ENCODE measurements around the gene GPR146. TPM values are rescaled to one million over a fixed set of nuclear protein-coding genes. Genes with fewer than 3 reads are reported as not detected.

The GPR146 gene
- total RNA-seq, 1 donor from 2014 or later: 1.7 TPM

- H3K9ac ChIP-seq (ENCODE audit: low read length): no peak overlapping the region
- Mint-ChIP-seq H3K36me3 (ENCODE audit: low read depth, unreplicated experiment) (peaks cover 7% of the 10 kb centered on the region), H3K27me3 (ENCODE audit: low read depth, unreplicated experiment) (no peaks in the 10 kb centered on the region), H3K4me1 (ENCODE audit: low read depth, unreplicated experiment) (peaks cover 4% of the 10 kb centered on the region), H3K27ac (ENCODE audit: unreplicated experiment) (no peak overlapping the region), H3K4me3 (ENCODE audit: unreplicated experiment) (no peak overlapping the region), H3K9me3 (ENCODE audit: unreplicated experiment) (peaks cover 2% of the 10 kb centered on the region)
- TF ChIP-seq EZH2 (IDR thresholded peaks at IDR 0.05; ENCODE audit: insufficient read depth, low read length): no peak
- TF ChIP-seq CTCF (IDR thresholded peaks at IDR 0.05; ENCODE audit: insufficient read depth, low read depth, low read length): no peak
- no peaks in the 10 kb centered on the region for H3K36me3 ChIP-seq (ENCODE audit: insufficient read depth, low read length)
- peaks cover 24% of the 10 kb centered on the region for H3K79me2 ChIP-seq (ENCODE audit: insufficient read depth, low read length)
- no peak overlapping the region for H3K27ac ChIP-seq (ENCODE audit: low read depth, low read length)
- H3K4me2 ChIP-seq (ENCODE audit: low read length): no peak overlapping the region
- no peaks in the 10 kb centered on the region for H3K27me3 ChIP-seq (ENCODE audit: insufficient read depth, low read length)
- no peak overlapping the region for H3K4me3 ChIP-seq (ENCODE audit: insufficient read depth, low read depth, low read length)
- DNase-seq (ENCODE audit: low read depth): no peak
- H3K9me3 ChIP-seq (ENCODE audit: insufficient read depth, low read depth, low read length): no peaks in the 10 kb centered on the region
- no peak overlapping the region for H2AFZ ChIP-seq (ENCODE audit: low read depth, low read length)
- no peak for FAIRE-seq
- H3K4me1 ChIP-seq (ENCODE audit: insufficient read depth, low read length): peaks cover 12% of the 10 kb centered on the region
- H4K20me1 ChIP-seq (ENCODE audit: insufficient read depth, low read length): peaks cover 89% of the 10 kb centered on the region
Measured at GRCh38 chr7:1103789-1104515, 59.6 kb downstream of the GPR146 start.

DNA sequence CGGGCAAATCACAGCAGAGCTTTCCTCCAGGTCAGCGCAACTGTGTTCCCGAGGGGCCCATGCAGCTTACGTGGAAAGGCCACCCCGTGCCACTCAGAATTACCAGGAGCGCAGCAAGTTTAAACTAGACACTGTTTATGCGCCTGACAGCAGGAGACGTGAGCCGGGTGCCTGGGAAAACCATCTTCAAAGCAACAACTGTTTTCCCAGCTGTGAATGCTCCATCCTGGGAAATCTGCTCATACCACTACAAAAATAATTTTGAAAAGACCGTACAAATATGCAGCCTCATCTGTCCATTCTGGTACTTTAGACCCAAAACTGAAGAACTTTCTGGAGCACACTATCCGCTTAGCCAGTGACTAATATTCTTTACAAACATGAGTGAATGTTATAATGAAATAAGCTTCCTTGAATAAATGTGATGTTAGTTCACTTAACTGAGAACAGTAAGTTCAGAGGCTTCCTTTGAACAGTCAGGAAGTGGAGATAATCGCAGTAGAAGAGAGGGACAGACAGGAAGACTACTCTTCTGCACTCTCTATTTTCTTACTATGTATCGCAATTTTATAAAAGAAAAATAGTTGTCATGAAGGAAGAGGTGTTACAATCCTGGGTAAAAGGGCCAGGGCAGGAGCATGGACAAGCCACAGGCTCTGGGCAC lies 60.3 kb downstream of the GPR146 start:
- DNase-seq (ENCODE audit: low read depth): no peak
- Histone ChIP-seq H3K27ac (ENCODE audit: low read depth, low read length) (no peak overlapping the region), H3K9ac (ENCODE audit: low read length) (no peak overlapping the region), H3K4me1 (ENCODE audit: insufficient read depth, low read length) (peaks cover 12% of the 10 kb centered on the region), H3K9me3 (ENCODE audit: insufficient read depth, low read depth, low read length) (no peaks in the 10 kb centered on the region), H3K4me3 (ENCODE audit: insufficient read depth, low read depth, low read length) (no peak overlapping the region), H3K36me3 (ENCODE audit: insufficient read depth, low read length) (no peaks in the 10 kb centered on the region), H4K20me1 (ENCODE audit: insufficient read depth, low read length) (peaks cover 85% of the 10 kb centered on the region), H2AFZ (ENCODE audit: low read depth, low read length) (no peak overlapping the region), H3K79me2 (ENCODE audit: insufficient read depth, low read length) (peaks cover 21% of the 10 kb centered on the region), H3K4me2 (ENCODE audit: low read length) (no peak overlapping the region), H3K27me3 (ENCODE audit: insufficient read depth, low read length) (no peaks in the 10 kb centered on the region)
- no peaks in the 10 kb centered on the region for H3K27me3 Mint-ChIP-seq (ENCODE audit: low read depth, unreplicated experiment)
- peaks cover 4% of the 10 kb centered on the region for H3K4me1 Mint-ChIP-seq (ENCODE audit: low read depth, unreplicated experiment)
- no peak for TF ChIP-seq CTCF (IDR thresholded peaks at IDR 0.05; ENCODE audit: insufficient read depth, low read depth, low read length)
- no peak for TF ChIP-seq EZH2 (IDR thresholded peaks at IDR 0.05; ENCODE audit: insufficient read depth, low read length)
- no peak overlapping the region for H3K27ac Mint-ChIP-seq (ENCODE audit: unreplicated experiment)
- peaks cover 9% of the 10 kb centered on the region for H3K36me3 Mint-ChIP-seq (ENCODE audit: low read depth, unreplicated experiment)
- no peak for FAIRE-seq
- H3K4me3 Mint-ChIP-seq (ENCODE audit: unreplicated experiment): no peak overlapping the region
- H3K9me3 Mint-ChIP-seq (ENCODE audit: unreplicated experiment): no peaks in the 10 kb centered on the region

DNA sequence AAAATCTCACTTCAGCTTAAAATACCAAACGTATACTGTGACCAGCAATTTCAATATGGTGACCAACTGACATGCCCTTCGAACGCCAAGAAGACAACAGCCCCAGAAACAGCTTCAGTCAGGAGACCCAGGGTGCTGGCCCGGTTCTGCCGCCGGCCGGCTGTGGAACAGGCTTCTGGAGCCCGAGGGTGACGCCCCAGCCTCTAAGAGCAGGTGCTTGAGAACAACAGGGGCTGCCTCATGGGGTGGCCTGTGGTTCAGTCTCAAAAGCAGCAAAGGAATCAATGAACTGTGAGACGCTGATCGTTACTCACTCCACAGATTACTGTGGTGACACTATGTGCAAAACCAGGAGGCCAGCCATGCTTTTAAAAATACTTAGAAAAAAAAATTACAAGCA lies 60.8 kb downstream of the GPR146 start:
- no peak overlapping the region for H3K4me3 Mint-ChIP-seq (ENCODE audit: unreplicated experiment)
- peaks cover 3% of the 10 kb centered on the region for H3K4me1 Mint-ChIP-seq (ENCODE audit: low read depth, unreplicated experiment)
- H3K36me3 Mint-ChIP-seq (ENCODE audit: low read depth, unreplicated experiment): peaks cover 9% of the 10 kb centered on the region
- Histone ChIP-seq H3K4me2 (ENCODE audit: low read length) (no peak overlapping the region), H3K36me3 (ENCODE audit: insufficient read depth, low read length) (no peaks in the 10 kb centered on the region), H3K9me3 (ENCODE audit: insufficient read depth, low read depth, low read length) (no peaks in the 10 kb centered on the region), H2AFZ (ENCODE audit: low read depth, low read length) (no peak overlapping the region), H3K4me3 (ENCODE audit: insufficient read depth, low read depth, low read length) (no peak overlapping the region), H3K79me2 (ENCODE audit: insufficient read depth, low read length) (peaks cover 20% of the 10 kb centered on the region), H3K27ac (ENCODE audit: low read depth, low read length) (no peak overlapping the region), H3K4me1 (ENCODE audit: insufficient read depth, low read length) (peaks cover 10% of the 10 kb centered on the region), H3K27me3 (ENCODE audit: insufficient read depth, low read length) (no peaks in the 10 kb centered on the region), H3K9ac (ENCODE audit: low read length) (no peak overlapping the region), H4K20me1 (ENCODE audit: insufficient read depth, low read length) (peaks cover 82% of the 10 kb centered on the region)
- TF ChIP-seq CTCF (IDR thresholded peaks at IDR 0.05; ENCODE audit: insufficient read depth, low read depth, low read length) (no peak), EZH2 (IDR thresholded peaks at IDR 0.05; ENCODE audit: insufficient read depth, low read length) (no peak)
- H3K9me3 Mint-ChIP-seq (ENCODE audit: unreplicated experiment): no peaks in the 10 kb centered on the region
- FAIRE-seq: no peak
- no peak overlapping the region for H3K27ac Mint-ChIP-seq (ENCODE audit: unreplicated experiment)
- H3K27me3 Mint-ChIP-seq (ENCODE audit: low read depth, unreplicated experiment): no peaks in the 10 kb centered on the region
- no peak for DNase-seq (ENCODE audit: low read depth)

Data from astrocyte (in vitro differentiated cells and primary cell).